RPMI7951 (cell line): ENCODE data around the gene LGALS4. TPM values are rescaled to one million over a fixed set of nuclear protein-coding genes. Genes with fewer than 3 reads are reported as not detected.
"Not testable (repeated sequence)": the region's sequence is repeated elsewhere in the genome, so short reads cannot be mapped to it uniquely, and the experiment has no call there.

ENCODE experiments used
- DNase-seq: peaks from one replicate; pipeline ENCODE4 v3.0.0-alpha.2; 2012; ENCODE audit warnings: low read depth
- total RNA-seq: library from RNA; depleted of rRNA; stranded (reverse); fragments of >200 nt; shearing (Covaris generic); gene quantifications from 2 replicates; pipeline ENCODE4 v1.2.3, GENCODE V29; 2014; rRNA removed

Gene LGALS4
- total RNA-seq, 1 experiment from 2014 or later, result not detected

GRCh38 chr19:38770228-38770948 lies 42.4 kb downstream of the LGALS4 start:
- not testable (repeated sequence) for DNase-seq

GRCh38 chr19:38769635-38770211 lies 43.0 kb downstream of the LGALS4 start:
- DNase-seq, result peak; percentile 47

- DNase-seq, result no peak
Observed at GRCh38 chr19:38766276-38767047, 46.3 kb downstream of the LGALS4 start.

GRCh38 chr19:38765214-38765613 lies 47.5 kb downstream of the LGALS4 start:
- DNase-seq, result no peak

- no peak for DNase-seq
Observed at GRCh38 chr19:38763795-38764220, 48.9 kb downstream of the LGALS4 start.

- DNase-seq, result not testable (repeated sequence)
Observed at GRCh38 chr19:38761884-38762389, 50.8 kb downstream of the LGALS4 start.

- not testable (repeated sequence) for DNase-seq
Observed at GRCh38 chr19:38760805-38761517, 51.8 kb downstream of the LGALS4 start.

GRCh38 chr19:38759590-38760003 lies 53.1 kb downstream of the LGALS4 start:
- peak; percentile 80 for DNase-seq

- not testable (repeated sequence) for DNase-seq
Observed at GRCh38 chr19:38754196-38754595, 58.5 kb downstream of the LGALS4 start.

GRCh38 chr19:38753783-38754182 lies 59.0 kb downstream of the LGALS4 start:
- not testable (repeated sequence) for DNase-seq

Other genes with a start within 250 kb of the LGALS4 start
- 0.39 TPM in 1 of 2 replicates, not detected in the other for gene MAP4K1, start 195.0 kb downstream of the LGALS4 start, total RNA-seq
- gene EIF3K, start 193.8 kb downstream of the LGALS4 start, total RNA-seq, result 689 and 728 TPM in 2 replicates
- gene ACTN4, start 165.3 kb downstream of the LGALS4 start, total RNA-seq, result 306 and 358 TPM in 2 replicates
- not detected in 2 replicates for gene CAPN12, start 68.5 kb downstream of the LGALS4 start, total RNA-seq
- gene LGALS7, start 39.4 kb downstream of the LGALS4 start, total RNA-seq, result not detected in 2 replicates
- gene LGALS7B, start 23.7 kb downstream of the LGALS4 start, total RNA-seq, result not detected in 2 replicates
- 34.5 and 40.8 TPM in 2 replicates for gene ECH1, start 18.8 kb upstream of the LGALS4 start, total RNA-seq
- gene HNRNPL, start 37.0 kb upstream of the LGALS4 start, total RNA-seq, result 229 and 286 TPM in 2 replicates
- 4.6 and 5.1 TPM in 2 replicates for gene RINL, start 65.3 kb upstream of the LGALS4 start, total RNA-seq
- gene SIRT2, start 86.7 kb upstream of the LGALS4 start, total RNA-seq, result 102 and 104 TPM in 2 replicates
- gene NFKBIB, start 87.0 kb upstream of the LGALS4 start, total RNA-seq, result 21.0 and 25.1 TPM in 2 replicates
- gene CCER2, start 99.2 kb upstream of the LGALS4 start, total RNA-seq, result not detected in 2 replicates
- gene SARS2, start 117.8 kb upstream of the LGALS4 start, total RNA-seq, result 11.5 and 17.3 TPM in 2 replicates
- 56.4 and 61.2 TPM in 2 replicates for gene MRPS12, start 118.0 kb upstream of the LGALS4 start, total RNA-seq
- 12.5 and 22.1 TPM in 2 replicates for gene FBXO17, start 162.8 kb upstream of the LGALS4 start, total RNA-seq
- 0.10 TPM in 1 of 2 replicates, not detected in the other for gene FBXO27, start 219.6 kb upstream of the LGALS4 start, total RNA-seq